Stimulated activated naive B cell treated with anti-CD40 and anti-IgM and Interleukin-4, amounts not matched to agents 10 μg/mL and 1 μg/mL and 100 μg/mL, for 72 hours (primary cell): ENCODE results near the gene LSM7.

Source experiments
- ATAC-seq, 2 donors: fragments of 150-1000 bp; cut with Tn5 transposase; replicated peaks; 2 replicates each; pipeline ENCODE4 v1.10.0; 2021; ENCODE audit warnings: moderate library complexity in 1 of 2
- DNase-seq: peaks from one replicate; pipeline ENCODE4 v3.0.0; 2021
- H3K27ac Mint-ChIP-seq: one replicate; pipeline ENCODE4 v1.8.0; 2022; ENCODE audit warnings: mild to moderate bottlenecking, mixed read lengths
- H3K27me3 Mint-ChIP-seq, 2 donors: one replicate each; pipeline ENCODE4 v1.8.0; 2022; ENCODE audit warnings: mixed read lengths in 2 of 2
- H3K36me3 Mint-ChIP-seq, 2 donors: one replicate each; pipeline ENCODE4 v1.8.0; 2022; ENCODE audit warnings: mixed read lengths in 2 of 2, mild to moderate bottlenecking in 1 of 2
- H3K4me1 Mint-ChIP-seq, 2 donors: one replicate each; pipeline ENCODE4 v1.8.0; 2022; ENCODE audit warnings: mixed read lengths in 2 of 2, mild to moderate bottlenecking in 1 of 2
- H3K4me3 Mint-ChIP-seq, 2 donors: one replicate each; pipeline ENCODE4 v1.8.0; 2022; ENCODE audit warnings: mild to moderate bottlenecking in 2 of 2, mixed read lengths in 2 of 2, moderate library complexity in 1 of 2
- H3K9me3 Mint-ChIP-seq, 2 donors: one replicate each; pipeline ENCODE4 v1.8.0; 2022; ENCODE audit warnings: mixed read lengths in 2 of 2, mild to moderate bottlenecking in 1 of 2

Gene LSM7

GRCh38 chr19:2345794-2346663 is 17.6 kb upstream of the LSM7 start:
- ATAC-seq (no peak), DNase-seq (no peak)
- H3K4me3 Mint-ChIP-seq, result no peak overlapping the region
- H3K9me3 Mint-ChIP-seq, result no peaks in the 10 kb centered on the region
- H3K27me3 Mint-ChIP-seq, result no peaks in the 10 kb centered on the region
- peaks cover 0 to 3% of the 10 kb centered on the region in 2 donors for H3K4me1 Mint-ChIP-seq
- peak overlapping the region; percentile 2 for H3K27ac Mint-ChIP-seq
- H3K36me3 Mint-ChIP-seq, result peaks cover 6 to 14% of the 10 kb centered on the region in 2 donors

- peaks cover 6 to 14% of the 10 kb centered on the region in 2 donors for H3K36me3 Mint-ChIP-seq
- no peaks in the 10 kb centered on the region for H3K27me3 Mint-ChIP-seq
- no peak for ATAC-seq
- no peak for DNase-seq
- peaks cover 0 to 3% of the 10 kb centered on the region in 2 donors for H3K4me1 Mint-ChIP-seq
- H3K9me3 Mint-ChIP-seq, result no peaks in the 10 kb centered on the region
- peak overlapping the region; percentile 51 for H3K27ac Mint-ChIP-seq
- no peak overlapping the region for H3K4me3 Mint-ChIP-seq
Observed at GRCh38 chr19:2345076-2345475, 16.7 kb upstream of the LSM7 start.

- no peaks in the 10 kb centered on the region for H3K27me3 Mint-ChIP-seq
Observed at GRCh38 chr19:2344381-2344870, 16.0 kb upstream of the LSM7 start.

GRCh38 chr19:2343289-2343982 is 15.1 kb upstream of the LSM7 start:
- Mint-ChIP-seq H3K27me3 (no peaks in the 10 kb centered on the region), H3K9me3 (no peaks in the 10 kb centered on the region), H3K4me1 (peaks cover 0 to 3% of the 10 kb centered on the region in 2 donors), H3K36me3 (peaks cover 6 to 14% of the 10 kb centered on the region in 2 donors), H3K4me3 (no peak overlapping the region), H3K27ac (no peak overlapping the region)
- DNase-seq (no peak), ATAC-seq (no peak)

More at GRCh38 chr19:2344381-2344870, 16.0 kb upstream of the LSM7 start:
- ATAC-seq, result no peak
- H3K36me3 Mint-ChIP-seq, result peaks cover 6 to 14% of the 10 kb centered on the region in 2 donors
- H3K4me1 Mint-ChIP-seq, result peaks cover 0 to 3% of the 10 kb centered on the region in 2 donors
- DNase-seq, result no peak
- H3K4me3 Mint-ChIP-seq, result no peak overlapping the region
- no peak overlapping the region for H3K27ac Mint-ChIP-seq
- H3K9me3 Mint-ChIP-seq, result no peaks in the 10 kb centered on the region

- peaks cover 0 to 3% of the 10 kb centered on the region in 2 donors for H3K4me1 Mint-ChIP-seq
- no peaks in the 10 kb centered on the region for H3K9me3 Mint-ChIP-seq
- no peak for ATAC-seq
- H3K36me3 Mint-ChIP-seq, result peaks cover 6 to 19% of the 10 kb centered on the region in 2 donors
- H3K4me3 Mint-ChIP-seq, result no peak overlapping the region
- H3K27ac Mint-ChIP-seq, result no peak overlapping the region
- H3K27me3 Mint-ChIP-seq, result no peaks in the 10 kb centered on the region
- DNase-seq, result no peak
Observed at GRCh38 chr19:2342656-2343288, 14.4 kb upstream of the LSM7 start.

GRCh38 chr19:2341982-2342381 is 13.6 kb upstream of the LSM7 start:
- no peak overlapping the region for H3K27ac Mint-ChIP-seq
- peaks cover 11 to 25% of the 10 kb centered on the region in 2 donors for H3K36me3 Mint-ChIP-seq
- no peak for DNase-seq
- ATAC-seq, result no peak
- H3K4me3 Mint-ChIP-seq, result no peak overlapping the region
- no peaks in the 10 kb centered on the region for H3K27me3 Mint-ChIP-seq
- H3K4me1 Mint-ChIP-seq, result peaks cover 4 to 8% of the 10 kb centered on the region in 2 donors
- no peaks in the 10 kb centered on the region for H3K9me3 Mint-ChIP-seq

GRCh38 chr19:2341244-2341751 is 12.9 kb upstream of the LSM7 start:
- Mint-ChIP-seq H3K27ac (no peak overlapping the region), H3K4me1 (peaks cover 9 to 13% of the 10 kb centered on the region in 2 donors), H3K36me3 (peaks cover 16 to 29% of the 10 kb centered on the region in 2 donors), H3K27me3 (no peaks in the 10 kb centered on the region), H3K4me3 (no peak overlapping the region), H3K9me3 (no peaks in the 10 kb centered on the region)
- ATAC-seq (no peak), DNase-seq (no peak)

GRCh38 chr19:2340496-2341243 is 12.3 kb upstream of the LSM7 start:
- Mint-ChIP-seq H3K36me3 (peaks cover 23 to 32% of the 10 kb centered on the region in 2 donors), H3K9me3 (peaks cover 0 to 1% of the 10 kb centered on the region in 2 donors), H3K4me3 (no peak overlapping the region), H3K27ac (no peak overlapping the region), H3K4me1 (peaks cover 14 to 19% of the 10 kb centered on the region in 2 donors), H3K27me3 (no peaks in the 10 kb centered on the region)
- no peak for DNase-seq
- no peak for ATAC-seq

GRCh38 chr19:2339644-2340310 is 11.4 kb upstream of the LSM7 start:
- Mint-ChIP-seq H3K4me1 (peaks cover 19 to 23% of the 10 kb centered on the region in 2 donors), H3K36me3 (peaks cover 25 to 34% of the 10 kb centered on the region in 2 donors), H3K4me3 (no peak overlapping the region), H3K27me3 (no peaks in the 10 kb centered on the region), H3K9me3 (peaks cover 0 to 5% of the 10 kb centered on the region in 2 donors), H3K27ac (no peak overlapping the region)
- no peak for DNase-seq
- no peak for ATAC-seq

- peaks cover 0 to 5% of the 10 kb centered on the region in 2 donors for H3K9me3 Mint-ChIP-seq
- H3K27me3 Mint-ChIP-seq, result no peaks in the 10 kb centered on the region
- H3K27ac Mint-ChIP-seq, result no peak overlapping the region
- no peak for ATAC-seq
- no peak overlapping the region for H3K4me3 Mint-ChIP-seq
- no peak for DNase-seq
- H3K36me3 Mint-ChIP-seq, result peaks cover 28 to 33% of the 10 kb centered on the region in 2 donors
- peaks cover 25 to 31% of the 10 kb centered on the region in 2 donors for H3K4me1 Mint-ChIP-seq
Observed at GRCh38 chr19:2338751-2339643, 10.6 kb upstream of the LSM7 start.

GRCh38 chr19:2338055-2338615 is 9.7 kb upstream of the LSM7 start:
- Mint-ChIP-seq H3K27ac (no peak overlapping the region), H3K36me3 (peaks cover 28 to 33% of the 10 kb centered on the region in 2 donors), H3K27me3 (no peaks in the 10 kb centered on the region), H3K9me3 (peaks cover 0 to 5% of the 10 kb centered on the region in 2 donors), H3K4me1 (peaks cover 32 to 40% of the 10 kb centered on the region in 2 donors), H3K4me3 (no peak overlapping the region)
- no peak for ATAC-seq
- DNase-seq, result no peak

GRCh38 chr19:2337329-2337707 is 8.9 kb upstream of the LSM7 start:
- Mint-ChIP-seq H3K36me3 (peaks cover 28 to 33% of the 10 kb centered on the region in 2 donors), H3K4me3 (no peak overlapping the region), H3K27me3 (no peaks in the 10 kb centered on the region), H3K4me1 (peaks cover 37 to 47% of the 10 kb centered on the region in 2 donors), H3K9me3 (peaks cover 0 to 5% of the 10 kb centered on the region in 2 donors), H3K27ac (peak overlapping the region; percentile 62)
- DNase-seq (no peak), ATAC-seq (no peak)
